GM23248 (cell line): ENCODE data around the gene HTATSF1. TPM values are rescaled to one million over a fixed set of nuclear protein-coding genes. Genes with fewer than 3 reads are reported as not detected.

Experiments used
- DNase-seq: peaks from one replicate; pipeline ENCODE4 v3.0.0-alpha.2; 2015
- H2AFZ ChIP-seq: fragments of 200-600 bp; sonication (generic); 2 replicates; pipeline ENCODE4 v1.6.1; 2016; ENCODE audit warnings: antibody characterized with exemption
- H3F3A ChIP-seq: fragments of 200-600 bp; sonication (generic); 2 replicates; pipeline ENCODE4 v1.6.1; 2016; ENCODE audit warnings: mild to moderate bottlenecking, antibody characterized with exemption, mixed run types; ENCODE audit not compliant: insufficient read depth
- H3K27ac ChIP-seq: fragments of 200-600 bp; sonication (generic); 2 replicates; pipeline ENCODE4 v1.5.1; 2016; ENCODE audit warnings: mild to moderate bottlenecking
- H3K27me3 ChIP-seq: fragments of 200-600 bp; sonication (generic); replicated peaks from 2 replicates; pipeline ENCODE4 v1.6.1; 2016; ENCODE audit warnings: mild to moderate bottlenecking; ENCODE audit not compliant: insufficient read depth
- H3K36me3 ChIP-seq: fragments of 200-600 bp; sonication (generic); 2 replicates; pipeline ENCODE4 v1.6.1; 2016; ENCODE audit warnings: low read depth, mild to moderate bottlenecking
- H3K4me1 ChIP-seq: fragments of 200-600 bp; sonication (generic); 2 replicates; pipeline ENCODE4 v1.6.1; 2016; ENCODE audit warnings: mild to moderate bottlenecking; ENCODE audit not compliant: insufficient read depth
- H3K4me2 ChIP-seq: fragments of 200-600 bp; sonication (generic); one replicate; pipeline ENCODE4 v1.6.1; 2016; ENCODE audit warnings: mild to moderate bottlenecking; ENCODE audit not compliant: unreplicated experiment
- H3K4me3 ChIP-seq: fragments of 200-600 bp; sonication (generic); 2 replicates; pipeline ENCODE4 v1.5.1; 2016; ENCODE audit warnings: mild to moderate bottlenecking
- H3K79me2 ChIP-seq: fragments of 200-600 bp; sonication (generic); 2 replicates; pipeline ENCODE4 v1.6.1; 2016; ENCODE audit warnings: mild to moderate bottlenecking; ENCODE audit not compliant: insufficient read depth
- H3K9ac ChIP-seq: fragments of 200-600 bp; sonication (generic); 2 replicates; pipeline ENCODE4 v1.6.1; 2016; ENCODE audit warnings: mild to moderate bottlenecking
- H3K9me2 ChIP-seq: fragments of 200-600 bp; sonication (generic); 2 replicates; pipeline ENCODE4 v1.6.1; 2016; ENCODE audit warnings: mixed run types, mild to moderate bottlenecking, moderate library complexity; ENCODE audit not compliant: insufficient read depth
- H3K9me3 ChIP-seq: fragments of 200-600 bp; sonication (generic); one replicate; pipeline ENCODE4 v1.6.1; 2017; ENCODE audit warnings: low read depth
- H4K20me1 ChIP-seq: fragments of 200-600 bp; sonication (generic); 2 replicates; pipeline ENCODE4 v1.6.0; 2016; ENCODE audit not compliant: insufficient read depth
- EZH2 ChIP-seq: fragments of 200-600 bp; sonication (generic); IDR thresholded peaks from 2 replicates; pipeline ENCODE4 v1.6.1; 2018; ENCODE audit warnings: antibody characterized with exemption, mild to moderate bottlenecking; ENCODE audit not compliant: insufficient read depth, poor library complexity, severe bottlenecking
- EZH2phosphoT487 ChIP-seq: fragments of 200-600 bp; sonication (generic); IDR thresholded peaks from 2 replicates; pipeline ENCODE4 v1.6.1; 2018; ENCODE audit warnings: antibody characterized with exemption, moderate library complexity, mild to moderate bottlenecking, low read depth; ENCODE audit not compliant: insufficient read depth
- WGBS, 2 experiments: methylation state at CpG; one replicate each; pipeline ENCODE4 v1.1.6; 2015 to 2017; ENCODE audit warnings: low lambda C conversion rate in 2 of 2, low coverage in 1 of 2; ENCODE audit errors: missing lambda C conversion rate in 2 of 2; 5-methylcytosine and 5-hydroxymethylcytosine counted together
- in situ Hi-C: fragments of 300-500 bp; cut with MboI; formaldehyde crosslinking; loops from 2 replicates; pipeline ENCODE4 v1.15.0; 2020
- polyA plus RNA-seq: library from polyadenylated mRNA; unstranded; fragments of >200 nt; fragmentation: Nextera tagmentation; extraction: Ambion mirVana; gene quantifications from 2 replicates; pipeline ENCODE4 v1.2.1, GENCODE V29; 2016
- total RNA-seq: library from RNA; depleted of rRNA; stranded (reverse); fragments of >200 nt; shearing (Covaris generic); gene quantifications from 2 replicates; pipeline ENCODE4 v1.2.3, GENCODE V29; 2014; rRNA removed

Gene HTATSF1, protein sequence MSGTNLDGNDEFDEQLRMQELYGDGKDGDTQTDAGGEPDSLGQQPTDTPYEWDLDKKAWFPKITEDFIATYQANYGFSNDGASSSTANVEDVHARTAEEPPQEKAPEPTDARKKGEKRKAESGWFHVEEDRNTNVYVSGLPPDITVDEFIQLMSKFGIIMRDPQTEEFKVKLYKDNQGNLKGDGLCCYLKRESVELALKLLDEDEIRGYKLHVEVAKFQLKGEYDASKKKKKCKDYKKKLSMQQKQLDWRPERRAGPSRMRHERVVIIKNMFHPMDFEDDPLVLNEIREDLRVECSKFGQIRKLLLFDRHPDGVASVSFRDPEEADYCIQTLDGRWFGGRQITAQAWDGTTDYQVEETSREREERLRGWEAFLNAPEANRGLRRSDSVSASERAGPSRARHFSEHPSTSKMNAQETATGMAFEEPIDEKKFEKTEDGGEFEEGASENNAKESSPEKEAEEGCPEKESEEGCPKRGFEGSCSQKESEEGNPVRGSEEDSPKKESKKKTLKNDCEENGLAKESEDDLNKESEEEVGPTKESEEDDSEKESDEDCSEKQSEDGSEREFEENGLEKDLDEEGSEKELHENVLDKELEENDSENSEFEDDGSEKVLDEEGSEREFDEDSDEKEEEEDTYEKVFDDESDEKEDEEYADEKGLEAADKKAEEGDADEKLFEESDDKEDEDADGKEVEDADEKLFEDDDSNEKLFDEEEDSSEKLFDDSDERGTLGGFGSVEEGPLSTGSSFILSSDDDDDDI
- total RNA-seq (46.9 and 58.8 TPM in 2 replicates), polyA plus RNA-seq (51.3 and 51.5 TPM in 2 replicates)

DNA sequence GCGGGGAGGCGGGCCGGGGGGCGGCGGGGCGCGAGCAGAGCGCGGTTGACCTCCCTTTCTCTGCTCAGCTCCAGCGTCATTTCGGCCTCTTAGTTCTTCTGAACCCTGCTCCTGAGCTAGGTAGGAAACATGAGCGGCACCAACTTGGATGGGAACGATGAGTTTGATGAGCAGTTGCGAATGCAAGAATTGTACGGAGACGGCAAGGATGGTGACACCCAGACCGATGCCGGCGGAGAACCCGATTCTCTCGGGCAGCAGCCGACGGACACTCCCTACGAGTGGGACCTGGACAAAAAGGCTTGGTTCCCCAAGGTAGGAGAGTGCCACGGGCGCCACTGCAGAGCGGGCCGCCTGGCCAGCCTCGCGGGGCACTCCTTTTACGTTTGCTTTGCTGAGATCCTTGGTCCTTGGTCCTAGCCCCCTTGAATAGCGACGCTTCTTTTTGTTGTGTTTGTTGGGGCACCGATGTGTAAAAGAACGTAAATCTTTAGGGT lies at the start of gene HTATSF1:
HTATSF1 (plus strand) TSS at position 37 of the 497 bp plus-strand sequence; CDS start at position 130, 93 bp downstream.
- no peak for DNase-seq
- peak within 1 kb of the TSS; percentile 94 for H3K27ac ChIP-seq
- no peaks in the 10 kb centered on the region for H3K9me3 ChIP-seq
- H2AFZ ChIP-seq, result peak within 1 kb of the TSS; percentile 98
- H3F3A ChIP-seq, result peaks cover 9% of the 10 kb centered on the region; the same call in 1 of the 2 replicates
- H3K79me2 ChIP-seq, result peaks cover 27% of the 10 kb centered on the region
- no peaks in the 10 kb centered on the region for H4K20me1 ChIP-seq
- in situ Hi-C loops, result no loop called here
- no peaks in the 10 kb centered on the region for H3K9me2 ChIP-seq
- peak within 1 kb of the TSS; percentile 94 for H3K9ac ChIP-seq
- no peaks in the 10 kb centered on the region for H3K27me3 ChIP-seq
- peaks cover 13% of the 10 kb centered on the region for H3K4me1 ChIP-seq
- H3K4me3 ChIP-seq, result peak within 1 kb of the TSS; percentile 96
- peak within 1 kb of the TSS; percentile 93 for H3K4me2 ChIP-seq
- H3K36me3 ChIP-seq, result peaks cover 19% of the 10 kb centered on the region; the same call in 1 of the 2 replicates
- TF ChIP-seq EZH2phosphoT487 (no peak), EZH2 (no peak)
- WGBS, 2 experiments, result 0 to 3% methylated on average over 24 to 27 of the region's 35 CpGs

DNA sequence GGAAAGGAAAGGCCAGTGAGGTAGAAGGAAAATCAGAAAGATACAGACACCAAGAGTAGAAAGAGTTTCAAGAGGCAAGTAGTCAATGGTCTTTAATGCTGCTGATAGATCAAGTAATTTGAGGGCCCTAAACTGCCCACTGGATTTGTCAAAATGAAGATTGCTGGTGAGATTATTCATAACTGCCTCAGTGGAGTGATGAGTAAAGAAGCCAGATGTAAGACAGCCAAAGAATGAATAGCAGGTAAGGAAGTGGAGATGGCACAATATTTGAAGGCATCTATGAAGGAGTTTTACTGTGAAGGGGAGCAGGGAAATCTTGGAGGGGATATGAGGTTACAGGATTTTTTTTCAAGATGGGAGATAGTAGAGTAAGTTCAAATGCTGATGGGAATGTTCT lies 49.4 kb upstream of the HTATSF1 start:
- H4K20me1 ChIP-seq, result no peaks in the 10 kb centered on the region
- no peak overlapping the region for H2AFZ ChIP-seq
- H3K27me3 ChIP-seq, result no peaks in the 10 kb centered on the region
- no peak overlapping the region for H3K9ac ChIP-seq
- no peaks in the 10 kb centered on the region for H3K9me2 ChIP-seq
- DNase-seq, result no peak
- no peak overlapping the region for H3K4me3 ChIP-seq
- no peaks in the 10 kb centered on the region for H3K9me3 ChIP-seq
- no peaks in the 10 kb centered on the region for H3K4me1 ChIP-seq
- TF ChIP-seq EZH2, result no peak
- no peak for TF ChIP-seq EZH2phosphoT487
- in situ Hi-C loops, result no loop called here
- H3F3A ChIP-seq, result no peaks in the 10 kb centered on the region
- H3K27ac ChIP-seq, result no peak overlapping the region
- H3K36me3 ChIP-seq, result no peaks in the 10 kb centered on the region
- no peak overlapping the region for H3K4me2 ChIP-seq
- H3K79me2 ChIP-seq, result no peaks in the 10 kb centered on the region

DNA sequence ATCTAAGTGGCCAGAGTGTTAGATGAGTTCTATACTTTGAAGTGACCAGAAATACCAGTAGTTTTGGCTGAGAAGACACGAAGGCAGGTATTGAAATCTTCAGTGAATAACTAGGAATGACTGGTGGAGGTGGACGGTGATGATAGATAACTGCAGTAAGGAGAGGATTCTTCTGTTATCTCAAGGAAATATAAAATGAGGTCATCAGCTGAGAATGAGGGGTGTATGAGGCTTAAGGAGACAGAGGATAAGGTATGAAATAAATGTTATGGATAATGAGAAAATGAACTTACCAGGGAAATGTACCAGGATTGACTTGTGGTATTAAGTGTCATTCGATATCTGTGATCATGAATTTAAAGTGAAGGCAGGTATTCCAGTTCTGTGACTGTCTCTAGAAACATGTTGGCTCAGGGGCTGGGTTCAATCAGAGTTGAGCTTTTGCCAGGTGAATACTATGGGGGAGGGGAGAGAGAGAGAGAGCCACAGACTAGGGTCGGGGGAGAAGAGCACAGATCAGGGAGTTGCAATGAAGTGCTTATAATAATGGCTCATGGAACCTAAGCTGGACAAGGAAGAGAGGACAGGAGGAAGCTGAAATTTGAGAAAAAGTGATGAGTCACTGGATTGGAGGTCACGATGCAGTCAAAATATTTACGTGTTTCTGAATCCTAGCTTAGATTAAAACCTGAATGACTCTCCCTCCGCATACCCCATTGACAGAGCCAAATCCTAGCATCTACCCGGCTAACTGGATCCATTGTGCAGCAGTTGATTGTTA lies 47.2 kb upstream of the HTATSF1 start:
- Histone ChIP-seq H3K4me1 (no peaks in the 10 kb centered on the region), H3K9me3 (no peaks in the 10 kb centered on the region), H3K27me3 (no peaks in the 10 kb centered on the region), H3K4me3 (no peak overlapping the region), H3K9ac (no peak overlapping the region), H3K36me3 (no peaks in the 10 kb centered on the region), H2AFZ (no peak overlapping the region), H4K20me1 (no peaks in the 10 kb centered on the region), H3K27ac (no peak overlapping the region), H3K9me2 (no peaks in the 10 kb centered on the region), H3K79me2 (no peaks in the 10 kb centered on the region), H3F3A (no peaks in the 10 kb centered on the region), H3K4me2 (no peak overlapping the region)
- in situ Hi-C loops, result no loop called here
- DNase-seq, result no peak
- TF ChIP-seq EZH2phosphoT487, result no peak
- no peak for TF ChIP-seq EZH2
- WGBS, 2 experiments, result 25 to 26% methylated on average over 8 of the region's 8 CpGs

DNA sequence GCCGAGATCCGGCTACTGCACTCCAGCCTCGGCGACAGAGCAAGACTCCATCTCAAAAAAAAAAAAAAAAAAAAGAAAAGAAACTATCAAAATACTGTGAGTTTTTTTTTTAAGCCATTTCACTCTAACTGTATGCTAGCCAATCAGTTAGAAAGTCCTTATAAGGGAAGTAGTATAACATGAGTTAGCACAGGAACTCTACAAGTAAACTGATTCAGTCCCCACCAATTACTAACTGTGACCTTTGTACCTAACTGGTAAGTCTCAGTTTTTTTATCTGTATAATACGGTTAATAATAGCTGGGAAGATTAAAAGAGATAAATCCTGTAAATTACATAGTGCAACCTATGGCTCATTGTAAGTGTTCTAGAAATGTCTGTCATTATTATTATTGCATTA lies 44.8 kb upstream of the HTATSF1 start:
- Histone ChIP-seq H3F3A (no peaks in the 10 kb centered on the region), H3K27me3 (no peaks in the 10 kb centered on the region), H3K4me3 (no peak overlapping the region), H3K9me3 (no peaks in the 10 kb centered on the region), H4K20me1 (no peaks in the 10 kb centered on the region), H3K4me1 (no peaks in the 10 kb centered on the region), H3K9ac (no peak overlapping the region), H3K36me3 (no peaks in the 10 kb centered on the region), H3K27ac (no peak overlapping the region), H3K79me2 (no peaks in the 10 kb centered on the region), H2AFZ (no peak overlapping the region), H3K4me2 (no peak overlapping the region), H3K9me2 (no peaks in the 10 kb centered on the region)
- 53 to 78% methylated on average over 1 to 5 of the region's 5 CpGs for WGBS, 2 experiments
- DNase-seq, result no peak
- TF ChIP-seq EZH2phosphoT487, result no peak
- no peak for TF ChIP-seq EZH2
- in situ Hi-C loops, result no loop called here
